Measurements from ENCODE around the gene EXOSC9.

The EXOSC9 gene

DNA sequence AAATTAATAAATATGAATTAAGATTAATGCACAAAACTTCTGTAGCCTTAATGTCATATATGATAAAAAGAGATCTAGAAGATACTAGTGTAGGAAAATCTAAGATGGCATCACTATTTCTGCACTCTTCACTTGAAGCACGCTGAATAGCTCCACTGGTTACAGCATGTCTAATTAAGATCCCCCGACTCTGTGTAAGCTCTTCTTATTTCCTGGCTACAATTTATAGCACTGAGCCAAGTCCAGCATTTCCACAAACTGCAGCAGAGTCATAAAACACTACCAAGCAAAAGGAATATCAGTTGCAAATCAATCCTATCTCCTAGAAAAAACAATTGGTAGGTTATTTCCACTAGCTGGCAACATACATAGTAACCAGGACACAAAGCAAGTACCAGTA lies 23.8 kb downstream of the EXOSC9 start:
- no peak for DNase-seq

- DNase-seq, result no peak
Observed at GRCh38 chr4:121827853-121828252, 26.7 kb downstream of the EXOSC9 start.

- DNase-seq, result no peak
Observed at GRCh38 chr4:121829511-121829910, 28.4 kb downstream of the EXOSC9 start.

DNA sequence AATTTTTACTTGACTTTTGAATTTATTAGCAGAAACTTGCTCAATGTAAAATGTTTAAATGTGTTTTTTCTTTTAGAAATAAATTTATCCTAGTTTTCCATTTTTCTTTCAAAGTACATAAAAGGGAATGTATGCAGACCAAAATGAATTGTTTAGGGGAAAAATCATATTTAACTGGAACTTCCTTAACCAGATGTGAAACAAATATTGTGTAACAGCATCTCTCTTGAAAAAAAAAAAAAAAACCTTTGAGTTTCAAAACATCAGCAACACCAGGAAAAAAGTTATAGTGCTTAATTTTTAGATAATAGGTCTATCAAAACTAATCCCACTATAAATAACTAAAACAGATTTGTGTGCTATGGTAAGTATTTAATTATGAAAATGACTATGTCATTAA lies 37.0 kb downstream of the EXOSC9 start:
- no peak for DNase-seq

GRCh38 chr4:121842862-121843261 lies 41.7 kb downstream of the EXOSC9 start:
- DNase-seq, result no peak

DNA sequence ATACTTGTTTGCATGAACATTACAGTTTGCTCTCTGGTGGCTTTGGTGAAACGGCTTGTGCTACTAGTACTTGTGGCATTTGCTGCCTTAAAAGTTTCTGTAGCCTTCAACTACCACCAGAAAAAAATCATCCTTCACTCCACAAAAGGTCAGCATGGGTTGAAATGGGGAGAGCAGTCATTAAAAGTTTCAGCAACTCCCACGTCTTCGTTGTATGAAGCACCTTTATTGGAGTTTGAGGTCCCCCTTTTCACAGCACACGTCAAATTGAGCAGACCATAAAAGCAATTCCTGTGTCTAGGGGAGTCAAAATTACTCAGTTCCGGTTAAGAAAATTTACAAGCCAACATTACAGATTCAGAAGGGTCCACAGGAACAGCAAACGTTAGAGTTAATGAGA lies 45.5 kb downstream of the EXOSC9 start:
- no peak for DNase-seq

DNA sequence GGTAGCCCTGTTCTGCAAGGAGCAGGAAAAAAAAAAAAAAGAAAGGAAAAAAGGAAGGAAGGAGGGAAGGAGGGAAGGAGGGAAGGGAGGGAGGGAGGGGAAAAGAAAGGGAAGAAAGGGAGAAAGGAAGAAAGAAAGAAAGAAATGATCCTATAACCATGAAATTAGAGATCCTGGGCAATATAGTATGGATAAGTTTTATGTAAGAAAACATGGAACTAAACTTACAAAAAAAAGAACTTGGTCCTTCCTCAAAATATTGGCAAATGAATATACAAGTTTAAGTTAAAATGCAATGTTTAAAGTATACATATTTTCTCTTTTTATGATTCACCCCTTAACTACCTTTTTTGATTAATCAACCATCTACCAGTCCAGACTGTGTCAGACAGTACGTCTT lies 50.2 kb downstream of the EXOSC9 start:
- no peak for DNase-seq

DNA sequence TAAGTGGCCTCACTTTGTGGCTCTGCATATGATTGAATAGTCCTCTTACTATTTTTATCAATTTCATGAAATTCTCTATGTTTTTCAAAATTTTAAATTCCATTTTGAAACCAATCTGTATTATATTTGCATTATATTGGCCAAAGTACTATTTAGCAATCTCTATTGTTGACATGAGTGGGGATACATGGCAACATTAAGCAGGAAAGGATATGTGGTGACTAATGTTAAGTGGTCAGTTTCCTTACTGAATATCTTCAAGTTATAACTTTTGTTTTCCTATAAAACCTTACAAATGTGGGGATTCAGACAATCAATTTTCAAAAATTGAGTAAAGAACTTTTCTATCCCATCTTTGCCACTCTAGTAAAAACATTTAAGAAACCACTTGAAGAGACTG lies 59.0 kb downstream of the EXOSC9 start:
- no peak for DNase-seq

- DNase-seq, result no peak
Observed at GRCh38 chr4:121861426-121861825, 60.3 kb downstream of the EXOSC9 start.

DNA sequence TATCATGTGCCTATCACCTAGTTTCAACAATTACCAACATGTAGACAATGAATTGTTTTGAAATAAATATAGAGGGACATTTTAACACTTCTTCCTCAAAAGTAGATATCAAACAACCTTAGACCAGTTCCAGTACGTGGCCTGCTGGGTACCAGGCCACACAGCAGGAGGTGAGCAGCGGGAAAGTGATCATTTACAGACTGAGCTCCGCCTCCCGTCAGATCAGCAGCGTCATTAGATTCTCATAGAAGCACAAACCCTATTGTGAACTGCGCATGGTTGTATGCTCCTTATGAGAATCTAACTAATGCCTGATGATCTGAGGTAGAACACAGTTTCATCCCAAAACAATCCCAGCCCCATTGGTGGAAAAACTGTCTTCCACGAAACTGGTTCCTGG lies 62.7 kb downstream of the EXOSC9 start:
- no peak for DNase-seq
